SK-N-SH (cell line): ENCODE data around the gene LRRC2. TPM values are rescaled to one million over a fixed set of nuclear protein-coding genes. Genes with fewer than 3 reads are reported as not detected.

Source experiments
- CTCF ChIA-PET: fragments of 300-600, 350-600 bp; formaldehyde crosslinking; extraction: SDS; loops from one replicate; lab custom pipeline; 2021; lab: Yijun Ruan, JAX
- POLR2A ChIA-PET: fragments of 350-600 bp; sonication (Branson Sonifier 250); formaldehyde crosslinking; extraction: SDS; loops from one replicate; lab custom pipeline; 2020; ENCODE audit warnings: antibody characterized with exemption, inconsistent platforms; lab: Yijun Ruan, JAX
- DNase-seq: peaks from one replicate; pipeline ENCODE4 v3.0.0; 2012
- H2AFZ ChIP-seq: fragments of 200-600 bp; sonication (generic); 2 replicates; pipeline ENCODE4 v1.8.1; 2016; ENCODE audit warnings: antibody characterized with exemption, mild to moderate bottlenecking, low read depth
- H3F3A ChIP-seq: fragments of 200-600 bp; sonication (generic); replicated peaks from 2 replicates; pipeline ENCODE3; 2016; ENCODE audit warnings: antibody characterized with exemption, mild to moderate bottlenecking; ENCODE audit not compliant: insufficient read depth
- H3K27ac ChIP-seq, 2 experiments: fragments of 200-500 bp in 1 of 2; fragments of 200-600 bp in 1 of 2; sonication (Bioruptor generic) in 1 of 2; sonication (generic), shearing (Covaris generic) in 1 of 2; 2 replicates each; pipeline versions ENCODE4 v1.5.1 to v1.6.1; 2014 to 2016; ENCODE audit warnings: low read depth in 2 of 2, inconsistent platforms in 1 of 2, low read length in 1 of 2, mild to moderate bottlenecking in 1 of 2, mixed read lengths in 1 of 2
- H3K27me3 ChIP-seq: fragments of 200-600 bp; sonication (generic), shearing (Covaris generic); 2 replicates; pipeline ENCODE4 v1.6.1; 2016; ENCODE audit warnings: mixed run types; ENCODE audit not compliant: insufficient read depth
- H3K36me3 ChIP-seq, 2 experiments: fragments of 200-500 bp in 1 of 2; fragments of 200-600 bp in 1 of 2; sonication (Bioruptor generic) in 1 of 2; sonication (generic) in 1 of 2; replicated peaks in 1 of 2; 2 replicates each; pipeline versions ENCODE3 to v1.5.1; 2014 to 2016; ENCODE audit warnings: low read length in 1 of 2, mild to moderate bottlenecking in 1 of 2; ENCODE audit not compliant: insufficient read depth in 2 of 2, control insufficient read depth in 1 of 2
- H3K4me1 ChIP-seq, 2 experiments: fragments of 200-500 bp in 1 of 2; fragments of 200-600 bp in 1 of 2; sonication (Bioruptor generic) in 1 of 2; sonication (generic), shearing (Covaris generic) in 1 of 2; 2 replicates each; pipeline versions ENCODE4 v1.5.1 to v1.6.1; 2014 to 2016; ENCODE audit warnings: low read depth in 1 of 2, low read length in 1 of 2, mixed run types in 1 of 2; ENCODE audit not compliant: insufficient read depth in 2 of 2, control insufficient read depth in 1 of 2
- H3K4me2 ChIP-seq: fragments of 200-600 bp; sonication (generic), shearing (Covaris generic); 2 replicates; pipeline ENCODE4 v1.6.1; 2017; ENCODE audit warnings: mixed run types
- H3K4me3 ChIP-seq, 2 experiments: fragments of 200-500 bp in 1 of 2; fragments of 200-600 bp in 1 of 2; sonication (Bioruptor generic) in 1 of 2; sonication (generic), shearing (Covaris generic) in 1 of 2; 2 replicates each; pipeline versions ENCODE4 v1.5.1 to v1.8.1; 2014 to 2016; ENCODE audit warnings: low read depth in 2 of 2, inconsistent platforms in 1 of 2, low read length in 1 of 2, mild to moderate bottlenecking in 1 of 2, mixed read lengths in 1 of 2, moderate library complexity in 1 of 2
- H3K79me2 ChIP-seq: fragments of 200-600 bp; sonication (generic); 2 replicates; pipeline ENCODE4 v1.8.1; 2017; ENCODE audit warnings: mild to moderate bottlenecking; ENCODE audit not compliant: insufficient read depth
- H3K9ac ChIP-seq: fragments of 200-600 bp; sonication (generic); 2 replicates; pipeline ENCODE4 v1.6.1; 2017; ENCODE audit warnings: mixed run types
- H3K9me2 ChIP-seq: fragments of 200-600 bp; sonication (generic); 2 replicates; pipeline ENCODE4 v1.6.1; 2017; ENCODE audit warnings: mixed run types
- H3K9me3 ChIP-seq: fragments of 200-600 bp; sonication (generic); 2 replicates; pipeline ENCODE4 v1.6.1; 2017; ENCODE audit warnings: mixed run types, mild to moderate bottlenecking, moderate library complexity
- H4K20me1 ChIP-seq: fragments of 200-600 bp; sonication (generic); 2 replicates; pipeline ENCODE4 v1.6.1; 2017; ENCODE audit warnings: mild to moderate bottlenecking, mixed run types; ENCODE audit not compliant: insufficient read depth
- ELF1 ChIP-seq: IDR thresholded peaks from 2 replicates; pipeline ENCODE4 v1.4.0; 2012
- EP300 ChIP-seq, 2 experiments: IDR thresholded peaks; 2 replicates each; pipeline versions ENCODE4 v1.4.0 to v1.6.1; 2012; ENCODE audit warnings: borderline replicate concordance in 1 of 2, low read depth in 1 of 2, low read length in 1 of 2
- EZH2phosphoT487 ChIP-seq: fragments of 200-600 bp; sonication (generic); IDR thresholded peaks from 2 replicates; pipeline ENCODE4 v1.6.1; 2017; ENCODE audit warnings: low read depth, mixed run types, mild to moderate bottlenecking, antibody characterized with exemption, moderate library complexity, borderline replicate concordance
- FOXJ3 ChIP-seq: sonication (generic); formaldehyde crosslinking; IDR thresholded peaks from 2 replicates; pipeline ENCODE4 v1.5.1; 2020; ENCODE audit warnings: mild to moderate bottlenecking, missing genetic modification reagents
- JUND ChIP-seq: IDR thresholded peaks from 2 replicates; pipeline ENCODE4 v1.4.0; 2012
- NRF1 ChIP-seq: IDR thresholded peaks from 2 replicates; pipeline ENCODE4 v1.6.1; 2012; ENCODE audit warnings: low read depth, mild to moderate bottlenecking, low read length
- SIN3A ChIP-seq: IDR thresholded peaks from 2 replicates; pipeline ENCODE4 v1.6.1; 2012; ENCODE audit warnings: low read depth, mild to moderate bottlenecking, low read length, moderate library complexity, borderline replicate concordance
- TAF1 ChIP-seq: IDR thresholded peaks from 2 replicates; pipeline ENCODE4 v1.6.1; 2012; ENCODE audit warnings: low read depth, mild to moderate bottlenecking, low read length, moderate library complexity, borderline replicate concordance
- TCF12 ChIP-seq: IDR thresholded peaks from 2 replicates; pipeline ENCODE4 v1.4.0; 2012
- TEAD4 ChIP-seq: IDR thresholded peaks from 2 replicates; pipeline ENCODE4 v1.4.0; 2012; ENCODE audit warnings: mild to moderate bottlenecking, borderline replicate concordance; ENCODE audit not compliant: insufficient read depth
- WGBS: methylation state at CpG from one replicate; pipeline ENCODE4 v1.1.6; 2017; ENCODE audit warnings: low lambda C conversion rate; 5-methylcytosine and 5-hydroxymethylcytosine counted together
- polyA plus RNA-seq, 3 experiments: library from polyadenylated mRNA; depleted of rRNA; stranded (reverse); fragments of >200 nt; gene quantifications; 2 replicates each; pipeline ENCODE4 v1.2.3, GENCODE V29; 2012
- TF ChIP-seq, protein P1 (sequence below): IDR thresholded peaks from 2 replicates; pipeline ENCODE4; 2012
- TF ChIP-seq, protein P2 (sequence below): fragments of 150-350 bp; IDR thresholded peaks from 2 replicates; pipeline ENCODE4 v1.6.1; 2016; ENCODE audit warnings: mild to moderate bottlenecking, low read depth, low read length
- TF ChIP-seq, protein P3 (sequence below): IDR thresholded peaks from 2 replicates; pipeline ENCODE4 v1.4.0; 2012; ENCODE audit warnings: low read depth, borderline replicate concordance
- TF ChIP-seq, protein P4 (sequence below): IDR thresholded peaks from 2 replicates; pipeline ENCODE4 v1.4.0; 2012; ENCODE audit warnings: low read depth, borderline replicate concordance

LRRC2 gene
- polyA plus RNA-seq, 1 of the 3 experiments (the other 2 are of a cell fraction), result 0.13 TPM

DNA sequence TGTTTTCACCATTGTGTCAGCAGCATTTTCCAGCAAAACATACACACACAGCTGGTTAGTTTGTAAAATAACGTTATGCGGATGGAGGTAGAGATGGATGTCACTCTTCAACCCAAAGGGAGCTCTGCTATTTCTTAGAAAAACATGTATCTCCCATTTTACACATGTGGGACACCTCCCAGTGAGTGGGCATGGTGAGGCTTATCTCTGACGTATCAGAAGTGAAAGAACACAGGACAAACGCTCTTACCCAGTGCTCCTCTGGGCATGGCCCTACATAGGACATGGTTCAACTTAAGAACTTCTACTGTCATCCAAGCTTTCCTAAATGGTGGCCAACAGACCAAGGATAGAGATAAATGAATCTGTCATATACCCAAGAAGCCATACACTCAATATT, 48.3 kb upstream of the LRRC2 start:
- WGBS, result 49% methylated on average over 4 of the region's 4 CpGs
- Histone ChIP-seq H3K9me2 (no peaks in the 10 kb centered on the region), H3K4me1 (peaks cover 0 to 23% of the 10 kb centered on the region in 2 experiments; a peak in 2 of 4 replicates)
- TF ChIP-seq EZH2phosphoT487, result no peak
- TF ChIP-seq TAF1, result no peak
- TF ChIP-seq EP300 (IDR thresholded peaks at IDR 0.05; ENCODE audit: borderline replicate concordance in 1 of 2, low read depth in 1 of 2, low read length in 1 of 2), result no peak
- TF ChIP-seq NRF1, result no peak
- TF ChIP-seq, protein P1, sequence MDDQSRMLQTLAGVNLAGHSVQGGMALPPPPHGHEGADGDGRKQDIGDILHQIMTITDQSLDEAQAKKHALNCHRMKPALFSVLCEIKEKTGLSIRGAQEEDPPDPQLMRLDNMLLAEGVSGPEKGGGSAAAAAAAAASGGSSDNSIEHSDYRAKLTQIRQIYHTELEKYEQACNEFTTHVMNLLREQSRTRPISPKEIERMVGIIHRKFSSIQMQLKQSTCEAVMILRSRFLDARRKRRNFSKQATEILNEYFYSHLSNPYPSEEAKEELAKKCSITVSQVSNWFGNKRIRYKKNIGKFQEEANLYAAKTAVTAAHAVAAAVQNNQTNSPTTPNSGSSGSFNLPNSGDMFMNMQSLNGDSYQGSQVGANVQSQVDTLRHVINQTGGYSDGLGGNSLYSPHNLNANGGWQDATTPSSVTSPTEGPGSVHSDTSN, result no peak
- TF ChIP-seq, protein P2, sequence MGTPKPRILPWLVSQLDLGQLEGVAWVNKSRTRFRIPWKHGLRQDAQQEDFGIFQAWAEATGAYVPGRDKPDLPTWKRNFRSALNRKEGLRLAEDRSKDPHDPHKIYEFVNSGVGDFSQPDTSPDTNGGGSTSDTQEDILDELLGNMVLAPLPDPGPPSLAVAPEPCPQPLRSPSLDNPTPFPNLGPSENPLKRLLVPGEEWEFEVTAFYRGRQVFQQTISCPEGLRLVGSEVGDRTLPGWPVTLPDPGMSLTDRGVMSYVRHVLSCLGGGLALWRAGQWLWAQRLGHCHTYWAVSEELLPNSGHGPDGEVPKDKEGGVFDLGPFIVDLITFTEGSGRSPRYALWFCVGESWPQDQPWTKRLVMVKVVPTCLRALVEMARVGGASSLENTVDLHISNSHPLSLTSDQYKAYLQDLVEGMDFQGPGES, result no peak
- TF ChIP-seq ELF1, result no peak
- TF ChIP-seq FOXJ3 (CRISPR knock-in tag), result no peak
- TF ChIP-seq TEAD4, result no peak
- no peak for TF ChIP-seq JUND
- TF ChIP-seq, all 33 proteins: peak for 0
- H3K4me3 ChIP-seq, result no peak overlapping the region
- DNase-seq, result no peak
- no peak overlapping the region for H2AFZ ChIP-seq
- no peak overlapping the region for H3K27ac ChIP-seq
- CTCF ChIA-PET, result interaction anchor here (1.7 to 2.4 kb wide), 2 partner anchors 13 to 125 kb away, joined by 6 to 12 read pairs; no protein-coding TSS in a partner anchor
- no peaks in the 10 kb centered on the region; the same call in 1 of the 2 replicates for H3K27me3 ChIP-seq
- H3K36me3 ChIP-seq, result no peaks in the 10 kb centered on the region
- no peaks in the 10 kb centered on the region for H4K20me1 ChIP-seq
- H3K9ac ChIP-seq, result no peak overlapping the region
- H3K4me2 ChIP-seq, result no peak overlapping the region
- POLR2A ChIA-PET, result no interaction called here
- H3F3A ChIP-seq, result no peaks in the 10 kb centered on the region
- H3K79me2 ChIP-seq, result no peaks in the 10 kb centered on the region
- no peaks in the 10 kb centered on the region for H3K9me3 ChIP-seq

DNA sequence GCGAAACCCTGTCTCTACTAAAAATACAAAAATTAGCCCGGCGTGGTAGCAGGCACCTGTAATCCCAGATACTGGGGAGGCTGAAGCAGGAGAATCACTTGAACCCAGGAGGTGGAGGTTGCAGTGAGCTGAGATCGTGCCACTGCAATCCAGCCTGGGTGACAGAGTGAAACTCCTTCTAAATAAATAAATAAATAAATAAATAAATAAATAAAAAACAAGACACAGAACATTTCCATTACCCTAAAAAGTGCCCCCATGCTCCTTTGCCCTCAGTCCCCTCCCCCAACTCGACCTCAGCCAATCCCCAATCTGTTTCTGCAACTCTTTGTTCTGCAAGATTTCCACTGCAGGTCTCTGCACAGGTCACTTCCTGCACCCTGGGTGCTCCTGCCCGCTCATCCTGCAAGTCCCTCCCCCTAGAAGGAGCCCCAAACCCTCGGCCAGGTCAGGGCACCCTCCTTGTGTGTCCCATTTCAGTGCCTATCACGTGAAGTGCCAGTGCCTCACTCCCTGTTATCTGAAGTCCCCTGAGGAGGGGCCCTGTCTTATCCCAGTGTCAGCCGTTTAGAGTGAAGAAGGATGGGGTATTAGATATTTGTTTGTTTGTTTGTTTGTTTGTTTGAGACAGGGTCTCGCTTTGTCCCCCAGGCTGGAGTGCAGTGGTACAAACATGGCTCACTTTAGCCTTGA, 47.4 kb upstream of the LRRC2 start:
- no peaks in the 10 kb centered on the region for H3K9me3 ChIP-seq
- H3F3A ChIP-seq, result no peaks in the 10 kb centered on the region
- H3K9ac ChIP-seq, result no peak overlapping the region
- no peak overlapping the region for H3K4me3 ChIP-seq
- no peak for DNase-seq
- ChIA-PET CTCF (interaction anchor here (2.4 kb wide), 1 partner anchor 124 kb away, joined by 12 read pairs; no protein-coding TSS in a partner anchor), POLR2A (no interaction called here)
- H3K9me2 ChIP-seq, result no peaks in the 10 kb centered on the region
- no peaks in the 10 kb centered on the region for H4K20me1 ChIP-seq
- no peak overlapping the region for H3K4me2 ChIP-seq
- H3K79me2 ChIP-seq, result no peaks in the 10 kb centered on the region
- H3K27me3 ChIP-seq, result no peaks in the 10 kb centered on the region; the same call in 1 of the 2 replicates
- H2AFZ ChIP-seq, result no peak overlapping the region
- TF ChIP-seq, protein P3, sequence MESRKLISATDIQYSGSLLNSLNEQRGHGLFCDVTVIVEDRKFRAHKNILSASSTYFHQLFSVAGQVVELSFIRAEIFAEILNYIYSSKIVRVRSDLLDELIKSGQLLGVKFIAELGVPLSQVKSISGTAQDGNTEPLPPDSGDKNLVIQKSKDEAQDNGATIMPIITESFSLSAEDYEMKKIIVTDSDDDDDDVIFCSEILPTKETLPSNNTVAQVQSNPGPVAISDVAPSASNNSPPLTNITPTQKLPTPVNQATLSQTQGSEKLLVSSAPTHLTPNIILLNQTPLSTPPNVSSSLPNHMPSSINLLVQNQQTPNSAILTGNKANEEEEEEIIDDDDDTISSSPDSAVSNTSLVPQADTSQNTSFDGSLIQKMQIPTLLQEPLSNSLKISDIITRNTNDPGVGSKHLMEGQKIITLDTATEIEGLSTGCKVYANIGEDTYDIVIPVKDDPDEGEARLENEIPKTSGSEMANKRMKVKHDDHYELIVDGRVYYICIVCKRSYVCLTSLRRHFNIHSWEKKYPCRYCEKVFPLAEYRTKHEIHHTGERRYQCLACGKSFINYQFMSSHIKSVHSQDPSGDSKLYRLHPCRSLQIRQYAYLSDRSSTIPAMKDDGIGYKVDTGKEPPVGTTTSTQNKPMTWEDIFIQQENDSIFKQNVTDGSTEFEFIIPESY, result no peak
- no peak for TF ChIP-seq TEAD4
- TF ChIP-seq, protein P1, result no peak
- TF ChIP-seq, protein P4, sequence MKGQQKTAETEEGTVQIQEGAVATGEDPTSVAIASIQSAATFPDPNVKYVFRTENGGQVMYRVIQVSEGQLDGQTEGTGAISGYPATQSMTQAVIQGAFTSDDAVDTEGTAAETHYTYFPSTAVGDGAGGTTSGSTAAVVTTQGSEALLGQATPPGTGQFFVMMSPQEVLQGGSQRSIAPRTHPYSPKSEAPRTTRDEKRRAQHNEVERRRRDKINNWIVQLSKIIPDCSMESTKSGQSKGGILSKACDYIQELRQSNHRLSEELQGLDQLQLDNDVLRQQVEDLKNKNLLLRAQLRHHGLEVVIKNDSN, result no peak
- TF ChIP-seq TAF1, result no peak
- no peak for TF ChIP-seq NRF1
- no peak for TF ChIP-seq SIN3A
- no peak for TF ChIP-seq FOXJ3 (CRISPR knock-in tag)
- no peak for TF ChIP-seq TCF12
- H3K27ac ChIP-seq, result no peak overlapping the region
- peaks cover 0 to 27% of the 10 kb centered on the region in 2 experiments; a peak in 2 of 4 replicates for H3K4me1 ChIP-seq
- H3K36me3 ChIP-seq, result no peaks in the 10 kb centered on the region
- 58% methylated on average over 10 of the region's 10 CpGs for WGBS
